GM18511 (cell line): Measurements from ENCODE around the gene TBC1D20.

ENCODE experiments used
- ATAC-seq: cut with Tn5 transposase; IDR thresholded peaks from one replicate; pipeline ENCODE4 v1.9.1; 2021; ENCODE audit warnings: mild to moderate bottlenecking, moderate library complexity; ENCODE audit not compliant: unreplicated experiment

The TBC1D20 gene

DNA sequence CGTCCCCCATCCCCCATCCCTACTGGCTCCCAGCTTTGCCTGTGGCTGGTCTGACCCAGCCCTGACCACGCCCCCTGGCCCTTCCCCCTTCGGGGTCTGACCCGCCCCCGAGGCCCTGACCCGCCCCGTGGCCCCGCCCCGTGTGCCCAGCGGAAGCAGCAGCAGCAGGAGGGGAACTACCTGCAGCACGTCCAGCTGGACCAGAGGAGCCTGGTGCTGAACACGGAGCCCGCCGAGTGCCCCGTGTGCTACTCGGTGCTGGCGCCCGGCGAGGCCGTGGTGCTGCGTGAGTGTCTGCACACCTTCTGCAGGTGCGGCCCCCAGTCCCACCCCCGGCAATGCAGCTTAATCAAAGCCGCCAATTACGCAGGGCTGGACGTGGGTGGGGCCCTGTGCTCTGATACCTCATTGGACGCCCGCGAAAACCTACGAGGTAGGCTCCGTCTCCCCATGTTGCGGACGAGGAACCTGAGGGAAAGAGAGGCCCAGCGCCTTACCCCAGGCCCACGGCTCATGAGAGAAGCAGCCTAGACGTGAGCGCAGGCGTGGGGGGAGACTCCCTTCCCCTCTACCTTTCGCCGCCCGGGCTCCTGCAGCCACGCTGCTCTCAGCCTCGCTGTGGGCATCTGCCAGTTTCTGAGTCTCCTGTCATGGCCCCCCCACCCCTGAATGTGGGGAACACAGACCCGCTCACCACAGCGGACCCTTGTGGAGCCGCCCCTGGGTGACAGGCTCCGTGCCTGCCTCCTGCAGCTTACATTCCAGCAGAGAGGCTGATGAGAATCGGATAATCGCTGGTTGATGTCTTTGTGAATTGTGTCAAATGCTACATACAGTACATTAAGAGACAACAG is 41.4 kb downstream of the TBC1D20 start:
- ATAC-seq: no peak

- ATAC-seq: no peak
These were observed 42.1 kb downstream of the TBC1D20 start for GRCh38 chr20:420166-420620.

GRCh38 chr20:419556-420165 is 42.7 kb downstream of the TBC1D20 start:
- ATAC-seq: no peak

DNA sequence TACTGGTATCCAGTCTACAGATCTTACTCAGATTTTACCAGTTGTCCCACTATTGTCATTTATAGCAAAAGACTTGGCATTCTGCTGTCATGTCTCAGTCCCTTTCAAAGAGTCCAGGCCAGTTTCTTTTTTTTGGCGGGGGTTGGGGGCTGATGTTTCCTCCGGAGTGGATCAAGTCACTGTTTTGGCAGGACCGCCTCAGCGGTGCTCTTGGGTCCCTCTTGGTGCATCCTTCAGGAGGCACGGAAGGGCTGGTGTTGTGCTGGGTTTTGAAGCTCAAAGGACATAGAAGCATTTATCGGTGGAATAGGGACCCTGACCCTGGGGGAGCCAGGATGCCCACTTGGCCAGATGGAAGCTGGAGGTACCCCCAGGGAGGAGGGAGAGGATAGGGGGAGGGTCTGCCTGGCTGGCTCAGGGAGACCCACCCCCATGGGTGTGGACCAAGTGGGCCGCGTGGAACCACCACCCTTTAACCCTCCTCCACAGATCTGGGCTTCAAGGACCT is 43.4 kb downstream of the TBC1D20 start:
- no peak for ATAC-seq

GRCh38 chr20:417801-418342 is 44.5 kb downstream of the TBC1D20 start:
- ATAC-seq: no peak

- no peak for ATAC-seq
These were observed 45.2 kb downstream of the TBC1D20 start for GRCh38 chr20:416950-417800.

GRCh38 chr20:415820-416322 is 46.5 kb downstream of the TBC1D20 start:
- no peak for ATAC-seq

- ATAC-seq: no peak
These were observed 48.2 kb downstream of the TBC1D20 start for GRCh38 chr20:414161-414560.

GRCh38 chr20:412081-412480 is 50.3 kb downstream of the TBC1D20 start:
- no peak for ATAC-seq

GRCh38 chr20:409697-410559 is 52.4 kb downstream of the TBC1D20 start:
- ATAC-seq: no peak

DNA sequence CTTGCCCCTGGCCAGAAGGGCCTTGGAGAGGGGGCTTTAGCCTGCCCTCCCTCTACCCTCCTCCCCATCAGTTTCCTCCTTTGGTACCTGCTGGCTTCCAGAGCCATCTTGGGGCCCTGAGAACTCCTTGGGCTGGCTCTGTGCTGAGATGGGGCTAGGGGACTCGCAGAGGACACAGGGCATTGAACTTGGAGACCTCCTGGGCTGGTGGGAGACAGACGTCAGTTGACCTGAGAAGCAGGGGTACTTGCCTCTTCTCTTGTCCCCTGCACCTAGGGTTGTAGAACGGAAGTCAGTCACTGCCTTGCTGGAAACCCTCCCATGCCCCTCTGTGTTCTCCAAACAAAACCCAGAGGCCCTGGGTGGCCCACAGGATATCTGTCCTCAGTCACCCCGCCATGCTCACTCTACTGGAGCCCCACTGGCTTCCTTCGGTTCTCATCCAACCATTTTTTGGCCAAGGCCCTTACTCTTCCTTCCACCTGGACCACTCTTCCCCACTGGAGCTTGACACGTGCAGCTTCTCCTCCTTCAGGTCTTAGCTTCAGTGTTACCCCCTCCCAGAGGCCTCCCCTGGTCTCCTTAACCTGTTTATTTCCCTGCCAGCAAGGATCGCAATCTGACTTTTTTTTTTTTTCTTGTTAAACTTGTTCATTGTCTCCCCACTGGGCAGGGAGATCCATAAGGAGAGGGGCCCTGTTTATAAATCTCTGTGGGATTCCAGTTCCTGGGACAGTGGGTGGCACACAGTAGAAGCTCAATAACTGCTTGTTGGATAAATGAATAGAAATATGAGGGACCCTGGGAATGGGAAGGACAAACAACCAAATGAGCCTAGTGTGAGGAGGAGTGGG is 53.3 kb downstream of the TBC1D20 start:
- peak; percentile 23 for ATAC-seq

DNA sequence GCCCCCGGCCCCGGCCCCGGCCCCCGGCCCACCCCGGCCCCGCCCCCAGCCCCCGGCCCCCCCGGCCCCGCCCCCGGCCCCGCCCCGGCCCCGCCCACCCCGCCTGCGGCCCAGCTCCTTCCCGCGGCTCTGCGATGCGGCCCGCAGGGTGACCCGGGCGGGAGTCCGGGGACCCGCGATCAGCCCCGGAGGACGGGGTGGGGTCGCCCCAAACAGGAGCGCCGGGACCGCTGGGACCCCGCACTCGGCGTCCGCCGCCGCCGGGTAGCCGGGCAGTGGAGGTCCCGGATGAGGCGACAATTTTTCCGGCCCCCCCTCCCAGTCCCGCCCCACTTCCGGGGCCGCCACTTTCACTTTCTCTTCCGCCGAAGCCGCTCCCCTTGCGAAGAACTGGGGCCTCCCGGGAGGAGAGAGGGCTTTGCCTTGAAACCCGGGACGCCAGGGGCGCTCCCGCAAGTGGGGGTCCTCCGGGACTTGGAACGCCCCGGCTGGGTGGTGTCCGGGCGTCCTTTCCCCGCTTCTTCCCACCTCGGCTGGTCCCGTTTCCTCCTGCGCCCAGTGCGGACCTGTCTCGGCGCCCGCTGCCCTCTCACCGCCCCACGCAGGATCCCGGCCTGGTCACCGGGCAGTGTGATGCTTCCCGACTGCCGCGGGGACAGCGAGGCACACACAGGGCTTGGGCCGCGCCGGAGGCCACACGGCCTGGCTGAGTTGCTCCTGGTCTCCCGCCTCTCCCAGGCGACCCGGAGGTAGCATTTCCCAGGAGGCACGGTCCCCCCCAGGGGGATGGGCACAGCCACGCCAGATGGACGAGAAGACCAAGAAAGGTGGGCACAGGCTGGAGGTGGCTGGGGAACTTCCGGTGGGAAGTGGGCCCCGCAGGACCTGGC is 54.1 kb downstream of the TBC1D20 start, which contains the start of gene RBCK1:
Gene RBCK1 (plus strand): TSS at position 347 of the 890 bp plus-strand sequence. CDS start 459 bp downstream, at position 806.
- peak; percentile 80 for ATAC-seq

DNA sequence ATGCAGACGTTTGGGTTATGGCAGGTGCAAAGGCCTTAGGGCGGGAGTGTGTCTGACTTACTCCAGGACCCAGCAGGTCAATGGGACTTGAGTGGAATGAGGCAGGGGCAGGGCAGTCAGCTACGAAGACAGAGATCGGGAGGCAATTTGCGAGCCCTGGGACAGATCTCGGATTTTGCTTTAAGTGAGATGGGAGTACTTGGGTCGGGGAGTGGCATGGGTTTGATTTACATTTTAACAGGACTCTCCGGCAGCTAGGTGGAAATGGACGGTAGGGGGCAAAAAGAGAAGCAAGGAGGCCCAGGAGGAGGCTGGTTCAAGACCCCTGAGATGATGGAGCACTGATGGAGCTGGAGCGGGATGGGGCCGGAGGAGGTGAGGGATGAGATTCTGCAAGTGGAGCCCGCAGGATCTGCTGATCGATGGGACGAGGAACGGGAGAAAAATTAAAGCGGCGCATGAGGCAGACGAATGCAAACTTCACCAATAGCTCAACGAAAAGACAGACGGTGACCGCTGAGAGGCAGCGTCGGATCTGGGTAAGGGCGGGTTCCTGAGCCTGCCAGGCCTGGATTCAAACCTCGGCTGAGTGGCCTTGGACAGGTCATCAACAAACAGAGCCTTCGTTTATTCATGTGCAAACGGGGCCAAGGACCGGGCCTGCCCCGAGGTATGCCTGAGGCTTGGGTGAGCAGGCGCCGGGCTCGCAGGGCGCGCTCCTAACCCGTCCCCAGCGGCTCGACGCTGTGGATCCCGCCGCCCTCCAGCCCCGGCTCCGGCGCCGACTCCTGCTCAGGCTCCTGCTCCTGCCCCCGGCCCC is 55.0 kb downstream of the TBC1D20 start:
- ATAC-seq: peak; percentile 65

DNA sequence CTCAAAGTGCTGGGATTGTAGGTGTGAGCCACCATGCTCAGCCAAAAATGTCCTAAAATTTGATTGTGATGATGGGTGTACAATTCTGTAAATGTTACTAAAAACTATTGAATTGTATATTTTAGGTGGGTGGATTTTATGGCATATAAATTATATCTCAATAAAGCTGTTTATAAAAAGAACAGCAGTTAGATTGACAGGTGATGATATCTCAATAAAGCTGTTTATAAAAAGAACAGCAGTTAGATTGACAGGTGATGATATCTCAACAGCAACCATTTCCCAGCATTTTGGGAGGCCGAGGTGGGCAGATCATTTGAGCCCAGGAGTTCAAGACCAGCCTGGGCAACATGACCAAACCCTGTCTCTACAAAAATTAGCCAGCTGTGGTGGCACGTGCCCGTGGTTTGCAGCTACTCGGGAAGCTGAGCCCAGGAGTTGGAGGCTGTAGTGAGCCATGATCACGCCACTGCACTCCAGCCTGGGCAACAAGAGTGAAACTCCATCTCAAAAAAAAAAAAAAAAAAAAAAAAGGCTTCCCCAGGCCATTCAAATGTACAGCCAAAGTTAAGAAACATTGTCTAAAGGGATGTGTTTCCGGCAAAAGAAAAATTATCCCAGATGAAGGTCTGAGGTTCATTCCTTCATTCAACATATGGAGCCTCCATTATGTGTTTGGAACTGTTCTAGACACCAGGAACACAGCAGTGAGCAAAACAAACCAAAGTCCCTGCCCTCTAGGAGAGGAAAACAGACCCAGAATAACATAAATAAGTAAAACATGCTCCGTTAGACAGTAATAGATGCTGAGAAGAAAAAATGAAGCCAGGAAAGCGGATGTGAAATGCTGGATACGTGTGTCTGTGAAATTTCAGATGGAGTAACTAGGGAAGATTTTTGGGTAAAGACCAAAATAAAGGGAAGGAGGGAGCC is 55.9 kb downstream of the TBC1D20 start:
- ATAC-seq: no peak

- ATAC-seq: no peak
These were observed 58.2 kb downstream of the TBC1D20 start for GRCh38 chr20:404088-404487.

DNA sequence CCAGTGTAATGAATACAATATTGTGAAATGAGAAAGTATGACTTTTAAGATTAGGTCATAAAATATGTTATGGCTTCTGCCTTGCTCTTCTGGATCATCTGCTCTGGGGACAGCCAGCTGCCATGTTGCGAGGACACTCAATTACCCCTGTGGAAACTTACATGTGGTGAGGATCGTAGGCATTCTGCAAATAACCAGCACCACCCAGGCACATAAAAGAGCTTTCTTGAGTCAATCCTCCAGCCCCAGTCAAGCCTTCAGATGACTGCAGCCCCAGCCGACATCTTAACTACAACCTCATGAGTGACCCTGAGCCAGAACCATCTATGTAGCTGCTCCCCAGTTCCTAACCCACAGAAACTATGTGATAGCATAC is 58.8 kb downstream of the TBC1D20 start:
- ATAC-seq: no peak
